Neural cell (in vitro differentiated cells): ENCODE results near the gene PRSS38.

Experiments used
- EP300 ChIP-seq: fragments of 450-650 bp; conservative IDR thresholded peaks from 2 replicates; pipeline ENCODE4 v1.6.1; 2014; ENCODE audit warnings: antibody characterized with exemption, mild to moderate bottlenecking, moderate library complexity; ENCODE audit not compliant: poor library complexity, severe bottlenecking
- EZH2 ChIP-seq: fragments of 200-600, 300-800 bp; shearing (Covaris generic), sonication (generic); IDR thresholded peaks from 2 replicates; pipeline ENCODE4 v1.6.1; 2014; ENCODE audit warnings: antibody characterized with exemption, low read length, borderline replicate concordance, mild to moderate bottlenecking; ENCODE audit not compliant: insufficient read depth, poor library complexity, severe bottlenecking
- MXI1 ChIP-seq: fragments of 450-650 bp; conservative IDR thresholded peaks from 2 replicates; pipeline ENCODE4 v1.6.1; 2014; ENCODE audit warnings: antibody characterized with exemption, mild to moderate bottlenecking; ENCODE audit not compliant: poor library complexity, severe bottlenecking
- POLR2AphosphoS5 ChIP-seq: IDR thresholded peaks from 2 replicates; pipeline ENCODE4 v1.6.1; 2012
- RAD21 ChIP-seq: fragments of 450-650 bp; conservative IDR thresholded peaks from 2 replicates; pipeline ENCODE4 v1.6.1; 2014; ENCODE audit warnings: antibody characterized with exemption, mild to moderate bottlenecking, moderate library complexity
- SMC3 ChIP-seq: fragments of 450-650 bp; conservative IDR thresholded peaks from 2 replicates; pipeline ENCODE4 v1.6.1; 2014; ENCODE audit warnings: antibody characterized with exemption, mild to moderate bottlenecking, moderate library complexity; ENCODE audit not compliant: poor library complexity
- TAF1 ChIP-seq: IDR thresholded peaks from 2 replicates; pipeline ENCODE4 v1.6.1; 2012; ENCODE audit warnings: low read depth
- TF ChIP-seq, protein P1 (sequence below): fragments of 450-650 bp; IDR thresholded peaks from 2 replicates; pipeline ENCODE4 v1.5.1; 2014; ENCODE audit warnings: antibody characterized with exemption, mild to moderate bottlenecking, moderate library complexity; ENCODE audit not compliant: poor library complexity, severe bottlenecking
- TF ChIP-seq, protein P2 (sequence below): IDR thresholded peaks from 2 replicates; pipeline ENCODE4 v1.6.1; 2012; ENCODE audit warnings: borderline replicate concordance

DNA sequence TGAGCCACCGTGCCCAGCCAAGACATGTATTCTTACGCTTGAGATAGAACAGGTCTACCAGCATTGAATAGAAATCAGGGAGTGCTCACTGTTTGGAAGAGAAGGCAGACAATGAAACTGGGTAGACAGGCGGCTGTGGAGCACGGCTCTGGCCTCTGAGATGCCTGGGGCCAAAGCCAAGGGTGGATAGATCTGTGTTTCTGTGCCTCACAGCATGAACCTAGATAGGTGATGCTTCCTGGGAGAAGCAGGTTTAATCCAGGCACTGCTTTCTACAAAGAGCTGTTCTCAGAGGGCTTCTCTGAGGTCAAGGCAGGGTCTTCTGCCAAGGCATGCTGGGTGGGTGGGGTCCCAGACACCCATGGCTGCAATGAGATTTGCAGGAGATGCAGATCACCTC, 24.6 kb upstream of the PRSS38 start:
- TF ChIP-seq SMC3 (no peak), EP300 (no peak), MXI1 (no peak), TAF1 (no peak), EZH2 (no peak), RAD21 (no peak), POLR2AphosphoS5 (no peak)
- TF ChIP-seq, protein P1, sequence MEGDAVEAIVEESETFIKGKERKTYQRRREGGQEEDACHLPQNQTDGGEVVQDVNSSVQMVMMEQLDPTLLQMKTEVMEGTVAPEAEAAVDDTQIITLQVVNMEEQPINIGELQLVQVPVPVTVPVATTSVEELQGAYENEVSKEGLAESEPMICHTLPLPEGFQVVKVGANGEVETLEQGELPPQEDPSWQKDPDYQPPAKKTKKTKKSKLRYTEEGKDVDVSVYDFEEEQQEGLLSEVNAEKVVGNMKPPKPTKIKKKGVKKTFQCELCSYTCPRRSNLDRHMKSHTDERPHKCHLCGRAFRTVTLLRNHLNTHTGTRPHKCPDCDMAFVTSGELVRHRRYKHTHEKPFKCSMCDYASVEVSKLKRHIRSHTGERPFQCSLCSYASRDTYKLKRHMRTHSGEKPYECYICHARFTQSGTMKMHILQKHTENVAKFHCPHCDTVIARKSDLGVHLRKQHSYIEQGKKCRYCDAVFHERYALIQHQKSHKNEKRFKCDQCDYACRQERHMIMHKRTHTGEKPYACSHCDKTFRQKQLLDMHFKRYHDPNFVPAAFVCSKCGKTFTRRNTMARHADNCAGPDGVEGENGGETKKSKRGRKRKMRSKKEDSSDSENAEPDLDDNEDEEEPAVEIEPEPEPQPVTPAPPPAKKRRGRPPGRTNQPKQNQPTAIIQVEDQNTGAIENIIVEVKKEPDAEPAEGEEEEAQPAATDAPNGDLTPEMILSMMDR = no peak
- TF ChIP-seq, protein P2, sequence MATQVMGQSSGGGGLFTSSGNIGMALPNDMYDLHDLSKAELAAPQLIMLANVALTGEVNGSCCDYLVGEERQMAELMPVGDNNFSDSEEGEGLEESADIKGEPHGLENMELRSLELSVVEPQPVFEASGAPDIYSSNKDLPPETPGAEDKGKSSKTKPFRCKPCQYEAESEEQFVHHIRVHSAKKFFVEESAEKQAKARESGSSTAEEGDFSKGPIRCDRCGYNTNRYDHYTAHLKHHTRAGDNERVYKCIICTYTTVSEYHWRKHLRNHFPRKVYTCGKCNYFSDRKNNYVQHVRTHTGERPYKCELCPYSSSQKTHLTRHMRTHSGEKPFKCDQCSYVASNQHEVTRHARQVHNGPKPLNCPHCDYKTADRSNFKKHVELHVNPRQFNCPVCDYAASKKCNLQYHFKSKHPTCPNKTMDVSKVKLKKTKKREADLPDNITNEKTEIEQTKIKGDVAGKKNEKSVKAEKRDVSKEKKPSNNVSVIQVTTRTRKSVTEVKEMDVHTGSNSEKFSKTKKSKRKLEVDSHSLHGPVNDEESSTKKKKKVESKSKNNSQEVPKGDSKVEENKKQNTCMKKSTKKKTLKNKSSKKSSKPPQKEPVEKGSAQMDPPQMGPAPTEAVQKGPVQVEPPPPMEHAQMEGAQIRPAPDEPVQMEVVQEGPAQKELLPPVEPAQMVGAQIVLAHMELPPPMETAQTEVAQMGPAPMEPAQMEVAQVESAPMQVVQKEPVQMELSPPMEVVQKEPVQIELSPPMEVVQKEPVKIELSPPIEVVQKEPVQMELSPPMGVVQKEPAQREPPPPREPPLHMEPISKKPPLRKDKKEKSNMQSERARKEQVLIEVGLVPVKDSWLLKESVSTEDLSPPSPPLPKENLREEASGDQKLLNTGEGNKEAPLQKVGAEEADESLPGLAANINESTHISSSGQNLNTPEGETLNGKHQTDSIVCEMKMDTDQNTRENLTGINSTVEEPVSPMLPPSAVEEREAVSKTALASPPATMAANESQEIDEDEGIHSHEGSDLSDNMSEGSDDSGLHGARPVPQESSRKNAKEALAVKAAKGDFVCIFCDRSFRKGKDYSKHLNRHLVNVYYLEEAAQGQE = no peak
